HepG2 (cell line): Measurements from ENCODE around the gene IL17F. TPM values are rescaled to one million over a fixed set of nuclear protein-coding genes. Genes with fewer than 3 reads are reported as not detected.

Experiments used
- AGO2 ChIP-seq: fragments of 200-400 bp; formaldehyde crosslinking; optimal IDR thresholded peaks from 2 replicates; pipeline ENCODE3; 2017; ENCODE audit warnings: mild to moderate bottlenecking, low read depth, low read length, moderate library complexity
- AHR ChIP-seq: IDR thresholded peaks from 2 replicates; pipeline ENCODE4 v1.6.1; 2018; ENCODE audit warnings: missing genetic modification reagents, missing compliant biosample characterization
- CTCF ChIP-seq: sonication (generic); formaldehyde crosslinking; IDR thresholded peaks from 2 replicates; pipeline ENCODE4 v1.5.0; 2020; ENCODE audit warnings: mild to moderate bottlenecking, missing genetic modification reagents, moderate library complexity
- DNMT3B ChIP-seq: conservative IDR thresholded peaks from 2 replicates; pipeline ENCODE4 v1.6.1; 2016; ENCODE audit warnings: missing biosample characterization, control low read depth
- GPN1 ChIP-seq: sonication (generic); formaldehyde crosslinking; IDR thresholded peaks from 2 replicates; pipeline ENCODE4 v1.5.1; 2020; ENCODE audit warnings: missing genetic modification reagents, borderline replicate concordance
- HES4 ChIP-seq: sonication (generic); formaldehyde crosslinking; IDR thresholded peaks from 2 replicates; pipeline ENCODE4 v1.9.0; 2021; ENCODE audit warnings: mild to moderate bottlenecking, missing genetic modification reagents, borderline replicate concordance
- POGK ChIP-seq: sonication (generic); formaldehyde crosslinking; conservative IDR thresholded peaks from 2 replicates; pipeline ENCODE4 v1.8.0; 2022; ENCODE audit warnings: mild to moderate bottlenecking, moderate library complexity, missing genetic modification reagents
- SP5 ChIP-seq: IDR thresholded peaks from 2 replicates; pipeline ENCODE4 v1.6.1; 2016; ENCODE audit warnings: low read depth, borderline replicate concordance
- YEATS4 ChIP-seq: sonication (generic); formaldehyde crosslinking; IDR thresholded peaks from 2 replicates; pipeline ENCODE4 v1.4.0; 2020; ENCODE audit warnings: missing genetic modification reagents, borderline replicate concordance
- ZBTB33 ChIP-seq: sonication (generic); formaldehyde crosslinking; IDR thresholded peaks from 2 replicates; pipeline ENCODE4 v1.4.0; 2020; ENCODE audit warnings: missing genetic modification reagents
- ZBTB37 ChIP-seq: sonication (generic); formaldehyde crosslinking; IDR thresholded peaks from 2 replicates; pipeline ENCODE4 v1.4.0; 2020; ENCODE audit warnings: mild to moderate bottlenecking, missing genetic modification reagents
- ZHX2 ChIP-seq, 2 experiments: sonication (generic) in 1 of 2; formaldehyde crosslinking in 1 of 2; IDR thresholded peaks; 2 replicates each; pipeline versions ENCODE4 v1.6.1 to v1.9.0; 2014 to 2022; ENCODE audit warnings: antibody characterized with exemption in 1 of 2, borderline replicate concordance in 1 of 2, inconsistent platforms in 1 of 2, low read depth in 1 of 2, missing genetic modification reagents in 1 of 2
- ZNF24 ChIP-seq: fragments of 450-650 bp; IDR thresholded peaks from 2 replicates; pipeline ENCODE4 v1.6.1; 2017; ENCODE audit warnings: antibody characterized with exemption, mild to moderate bottlenecking
- ZNF33B ChIP-seq: sonication (generic); formaldehyde crosslinking; IDR thresholded peaks from 2 replicates; pipeline ENCODE4 v1.5.1; 2020; ENCODE audit warnings: mild to moderate bottlenecking, missing genetic modification reagents
- polyA plus RNA-seq, 8 experiments: library from polyadenylated mRNA; depleted of rRNA in 3 of 8; stranded (reverse) in 7 of 8; unstranded in 1 of 8; fragments of >200 nt; fragmentation: Illumina TruSeq in 4 of 8; extraction: Trizol in 4 of 8; gene quantifications; 2 replicates each; pipeline versions ENCODE4 v1.2.1 to v1.2.3, GENCODE V29; 2011 to 2016; ENCODE audit warnings: low read depth in 4 of 8, missing spikeins in 1 of 8, mixed read lengths in 1 of 8; ENCODE audit not compliant: insufficient read depth in 1 of 8
- total RNA-seq, 5 experiments: library from RNA; depleted of rRNA; stranded (reverse); fragments of >200 nt; fragmentation: Illumina TruSeq; extraction: Trizol; gene quantifications; 2 replicates each; pipeline ENCODE4 v1.2.3, GENCODE V29; 2016; ENCODE audit warnings: low read depth in 1 of 5

Gene IL17F
- total and polyA plus RNA-seq, 2 of the 13 experiments (the other 11 are each of a cell fraction or from before 2014, with no cell fraction given): not detected

- TF ChIP-seq YEATS4 (CRISPR knock-in tag) (peak; percentile 73), ZNF24 (no peak), ZNF33B (CRISPR knock-in tag) (no peak), DNMT3B (CRISPR knock-in tag) (peak; percentile 53; the same call in 1 of the 2 replicates), ZBTB37 (CRISPR knock-in tag) (peak; percentile 54; the same call in 1 of the 2 replicates), ZBTB33 (CRISPR knock-in tag) (0 out of 2 replicates have a peak, but pooled peaks have one; percentile 29), AGO2 (peak; percentile 94), AHR (CRISPR knock-in tag) (peak; percentile 91), SP5 (CRISPR knock-in tag) (peak; percentile 87), POGK (CRISPR knock-in tag) (peak; percentile 90), CTCF (CRISPR knock-in tag) (peak; percentile 14; the same call in 1 of the 2 replicates), GPN1 (CRISPR knock-in tag) (no peak), HES4 (CRISPR knock-in tag) (peak; percentile 85; the same call in 1 of the 2 replicates), ZHX2 (IDR thresholded peaks at IDR 0.05; ENCODE audit: low read depth) (peak; percentile 52; the same call in 1 of the 2 replicates), ZHX2 (CRISPR knock-in tag; IDR thresholded peaks at IDR 0.05; ENCODE audit: borderline replicate concordance) (0 out of 2 replicates have a peak, but pooled peaks have one; percentile 25)
Observed at GRCh38 chr6:52284460-52285176, 40.3 kb upstream of the IL17F start, which contains the start of gene MCM3 (continued).
